AG04450 (cell line): ENCODE measurements around the gene LMO4. TPM values are rescaled to one million over a fixed set of nuclear protein-coding genes. Genes with fewer than 3 reads are reported as not detected.

ENCODE experiments used
- CTCF ChIA-PET: fragments of 300-600, 350-600 bp; formaldehyde crosslinking; extraction: SDS; loops from one replicate; lab custom pipeline; 2022; ENCODE audit warnings: antibody characterized with exemption, inconsistent platforms; lab: Charles Lee
- POLR2A ChIA-PET: fragments of 350-600 bp; formaldehyde crosslinking; extraction: SDS; loops from one replicate; lab custom pipeline; 2021; ENCODE audit warnings: antibody characterized with exemption, inconsistent platforms; lab: Yijun Ruan, JAX
- DNase-seq: peaks from one replicate; pipeline ENCODE4 v3.0.0-alpha.2; 2011; ENCODE audit warnings: low read depth, low spot score
- H3K27ac ChIP-seq: one replicate; pipeline ENCODE4 v1.5.1; 2012; ENCODE audit warnings: low read depth, low read length, control low read depth
- H3K27me3 ChIP-seq: one replicate; pipeline ENCODE4 v1.6.0; 2012; ENCODE audit warnings: low read length; ENCODE audit not compliant: control insufficient read depth, insufficient read depth
- H3K4me3 ChIP-seq: 2 replicates; pipeline ENCODE4 v1.5.1; 2011; ENCODE audit warnings: mild to moderate bottlenecking, low read depth, low read length, control low read depth
- H3K9me3 ChIP-seq: 2 replicates; pipeline ENCODE4 v1.5.1; 2012; ENCODE audit warnings: low read length; ENCODE audit not compliant: control insufficient read depth, insufficient read depth
- polyA plus RNA-seq: library from polyadenylated mRNA; depleted of rRNA; stranded (reverse); fragments of >200 nt; gene quantifications from 2 replicates; pipeline ENCODE4 v1.2.3, GENCODE V29; 2011
- TF ChIP-seq, protein P1 (sequence below): IDR thresholded peaks from 2 replicates; pipeline ENCODE4 v1.5.1; 2011; ENCODE audit warnings: low read depth, low read length, control low read depth, inconsistent platforms

The LMO4 gene
- polyA plus RNA-seq, 1 experiment: 138 TPM

DNA sequence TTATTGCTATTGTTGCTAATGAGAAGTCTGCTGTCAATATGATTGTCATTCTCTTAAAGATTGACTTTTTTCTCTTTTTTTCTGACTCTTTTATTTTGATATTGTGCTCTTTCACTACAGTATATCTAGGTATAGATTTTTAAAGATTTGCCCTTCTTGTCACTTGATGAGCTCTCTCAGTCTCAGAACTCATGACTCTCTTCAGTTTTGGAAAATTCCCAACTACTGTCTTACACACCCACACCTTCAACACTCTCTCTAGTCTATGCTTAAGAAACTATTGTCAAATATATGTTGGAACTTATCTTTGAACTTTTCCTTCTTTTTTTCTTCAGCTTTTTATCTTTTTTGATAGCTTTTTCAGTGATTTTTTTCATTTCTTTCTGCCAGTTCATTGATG, 50.6 kb downstream of the LMO4 start:
- ChIA-PET CTCF (no interaction called here), POLR2A (no interaction called here)
- no peak for DNase-seq
- TF ChIP-seq, protein P1, sequence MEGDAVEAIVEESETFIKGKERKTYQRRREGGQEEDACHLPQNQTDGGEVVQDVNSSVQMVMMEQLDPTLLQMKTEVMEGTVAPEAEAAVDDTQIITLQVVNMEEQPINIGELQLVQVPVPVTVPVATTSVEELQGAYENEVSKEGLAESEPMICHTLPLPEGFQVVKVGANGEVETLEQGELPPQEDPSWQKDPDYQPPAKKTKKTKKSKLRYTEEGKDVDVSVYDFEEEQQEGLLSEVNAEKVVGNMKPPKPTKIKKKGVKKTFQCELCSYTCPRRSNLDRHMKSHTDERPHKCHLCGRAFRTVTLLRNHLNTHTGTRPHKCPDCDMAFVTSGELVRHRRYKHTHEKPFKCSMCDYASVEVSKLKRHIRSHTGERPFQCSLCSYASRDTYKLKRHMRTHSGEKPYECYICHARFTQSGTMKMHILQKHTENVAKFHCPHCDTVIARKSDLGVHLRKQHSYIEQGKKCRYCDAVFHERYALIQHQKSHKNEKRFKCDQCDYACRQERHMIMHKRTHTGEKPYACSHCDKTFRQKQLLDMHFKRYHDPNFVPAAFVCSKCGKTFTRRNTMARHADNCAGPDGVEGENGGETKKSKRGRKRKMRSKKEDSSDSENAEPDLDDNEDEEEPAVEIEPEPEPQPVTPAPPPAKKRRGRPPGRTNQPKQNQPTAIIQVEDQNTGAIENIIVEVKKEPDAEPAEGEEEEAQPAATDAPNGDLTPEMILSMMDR: no peak
- no peaks in the 10 kb centered on the region for H3K9me3 ChIP-seq
- H3K27ac ChIP-seq: no peak overlapping the region
- no peak overlapping the region for H3K4me3 ChIP-seq
- no peaks in the 10 kb centered on the region for H3K27me3 ChIP-seq

DNA sequence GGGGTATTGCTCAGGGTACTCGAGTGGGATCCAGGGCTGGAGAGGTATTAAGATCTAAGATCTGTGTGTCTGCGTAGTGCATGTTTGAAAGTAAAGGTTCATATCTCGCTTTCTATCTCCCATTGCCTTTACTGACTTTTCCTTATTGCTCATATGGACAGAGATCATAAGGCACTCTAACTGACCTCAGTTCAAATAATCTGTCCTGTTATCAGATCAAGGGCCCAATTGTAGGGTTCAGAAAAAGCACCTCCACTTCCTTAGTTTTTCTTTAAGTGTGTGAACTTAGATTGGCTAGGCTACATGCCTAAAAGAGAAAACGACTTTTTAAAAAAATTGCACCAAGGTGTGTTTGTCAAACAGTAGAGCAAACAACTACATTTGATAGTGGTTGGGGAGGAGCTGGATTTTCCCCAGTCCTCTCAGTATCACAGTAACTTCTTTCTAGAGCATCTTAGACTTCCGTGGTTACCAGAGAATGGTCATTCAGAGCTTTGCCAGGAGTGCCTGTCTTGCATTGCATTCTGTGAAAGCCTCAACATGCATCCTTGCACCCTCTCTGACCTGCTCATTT, 57.6 kb downstream of the LMO4 start:
- H3K27ac ChIP-seq: no peak overlapping the region
- no peaks in the 10 kb centered on the region; the same call in 1 of the 2 replicates for H3K9me3 ChIP-seq
- DNase-seq: no peak
- ChIA-PET CTCF (no interaction called here), POLR2A (no interaction called here)
- no peaks in the 10 kb centered on the region for H3K27me3 ChIP-seq
- no peak overlapping the region for H3K4me3 ChIP-seq
- TF ChIP-seq, protein P1: no peak

DNA sequence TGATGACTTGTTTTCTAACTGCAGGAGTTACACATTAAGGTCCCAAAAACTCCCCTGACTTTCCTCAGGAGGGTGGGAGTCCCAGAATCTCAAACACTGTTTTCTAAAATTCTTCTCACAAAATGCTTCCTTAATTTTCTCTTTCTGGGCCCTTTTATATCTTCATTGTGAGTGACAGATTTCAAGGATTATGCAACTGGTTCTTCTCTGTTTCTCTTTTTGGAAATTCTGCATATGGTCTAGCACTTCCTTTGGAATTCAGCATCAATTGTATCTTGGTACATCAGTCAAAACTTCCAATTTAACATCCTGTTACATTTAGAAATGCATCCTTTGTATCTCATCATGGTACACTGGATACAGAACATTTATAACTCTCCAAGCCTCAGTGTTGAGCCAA, 59.7 kb downstream of the LMO4 start:
- CTCF ChIA-PET: no interaction called here
- TF ChIP-seq, protein P1: no peak
- H3K4me3 ChIP-seq: no peak overlapping the region
- H3K9me3 ChIP-seq: no peaks in the 10 kb centered on the region; the same call in 1 of the 2 replicates
- no peak overlapping the region for H3K27ac ChIP-seq
- no peaks in the 10 kb centered on the region for H3K27me3 ChIP-seq
- no peak for DNase-seq
- POLR2A ChIA-PET: no interaction called here

DNA sequence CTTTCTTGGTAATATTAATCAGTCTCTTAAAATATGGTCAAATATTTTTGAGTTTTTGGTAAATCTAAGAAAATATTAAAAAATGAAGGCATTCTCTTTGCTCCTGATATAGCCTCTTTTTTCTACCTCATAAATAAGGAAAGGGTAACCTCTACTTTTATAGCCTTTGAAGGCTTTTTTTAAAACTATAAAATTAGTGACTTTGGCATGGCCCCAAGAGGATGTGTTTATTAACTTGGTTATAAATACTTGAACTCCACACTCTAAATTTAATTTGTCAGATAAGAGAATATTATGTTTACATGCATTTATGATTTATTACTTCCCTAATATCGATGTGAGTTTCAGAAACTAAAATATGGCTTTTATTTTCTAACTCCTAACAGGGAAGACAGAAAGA, 60.3 kb downstream of the LMO4 start:
- no peak overlapping the region for H3K4me3 ChIP-seq
- CTCF ChIA-PET: no interaction called here

DNA sequence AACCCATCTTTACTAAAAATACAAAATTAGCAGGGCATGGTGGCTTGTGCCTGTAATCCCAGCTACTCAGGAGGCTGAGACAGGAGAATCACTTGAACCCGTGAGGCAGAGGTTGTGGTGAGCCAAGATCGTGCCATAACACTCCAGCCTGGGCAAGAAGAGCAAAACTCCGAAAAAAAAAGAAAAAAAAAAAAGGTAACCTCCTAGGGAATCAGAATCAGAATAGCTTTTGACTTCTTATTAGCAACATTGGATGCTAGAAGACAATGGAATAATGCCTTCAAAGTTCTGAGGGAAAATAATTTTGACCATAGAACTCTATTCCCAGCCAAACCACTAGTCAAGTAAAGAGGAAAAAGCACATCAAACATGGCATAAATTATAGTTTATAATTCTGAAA, 60.9 kb downstream of the LMO4 start:
- POLR2A ChIA-PET: no interaction called here
- H3K4me3 ChIP-seq: no peak overlapping the region
- CTCF ChIA-PET: interaction anchor here (1.1 kb wide), 1 partner anchor 564 kb away, joined by 5 read pairs; no protein-coding TSS in a partner anchor
- TF ChIP-seq, protein P1: no peak
- no peak overlapping the region for H3K27ac ChIP-seq
- H3K27me3 ChIP-seq: no peaks in the 10 kb centered on the region
- no peaks in the 10 kb centered on the region; the same call in 1 of the 2 replicates for H3K9me3 ChIP-seq
- no peak for DNase-seq

More for the DNA sequence above, 60.3 kb downstream of the LMO4 start:
- H3K9me3 ChIP-seq: no peaks in the 10 kb centered on the region; the same call in 1 of the 2 replicates
- POLR2A ChIA-PET: no interaction called here
- no peaks in the 10 kb centered on the region for H3K27me3 ChIP-seq
- DNase-seq: no peak
- TF ChIP-seq, protein P1: no peak
- H3K27ac ChIP-seq: no peak overlapping the region
